HG03280 (cell line): ENCODE data around the gene CDH20.

Experiments used
- ATAC-seq: cut with Tn5 transposase; IDR thresholded peaks from one replicate; pipeline ENCODE4 v1.9.1; 2021; ENCODE audit warnings: mild to moderate bottlenecking, moderate library complexity; ENCODE audit not compliant: unreplicated experiment

Gene CDH20

DNA sequence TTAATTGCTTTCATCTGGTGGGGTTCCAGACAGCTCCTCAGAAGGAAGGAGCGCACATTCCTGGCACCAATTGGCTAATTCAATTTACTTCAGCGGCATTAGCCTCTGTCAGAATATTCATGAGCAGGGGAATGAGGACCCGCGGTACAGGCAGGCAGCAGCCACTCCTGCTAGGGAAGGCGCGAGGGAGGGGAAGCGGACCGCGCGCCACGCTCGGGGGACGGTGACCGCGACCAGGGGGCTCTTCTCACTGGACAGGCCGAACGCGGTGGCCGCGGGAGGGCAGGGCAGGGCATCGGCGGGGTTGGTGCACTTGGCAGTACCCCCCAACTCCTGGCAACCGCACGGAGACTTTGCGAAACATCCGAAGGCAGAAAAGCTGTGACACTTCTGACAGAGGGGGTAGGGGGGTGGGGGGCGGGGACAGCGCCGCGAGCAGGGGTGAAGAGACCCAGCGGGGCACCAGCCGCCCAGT lies at the start of gene CDH20:
Gene CDH20 (plus strand): TSS at position 160 of the 475 bp plus-strand sequence.
- no peak for ATAC-seq

DNA sequence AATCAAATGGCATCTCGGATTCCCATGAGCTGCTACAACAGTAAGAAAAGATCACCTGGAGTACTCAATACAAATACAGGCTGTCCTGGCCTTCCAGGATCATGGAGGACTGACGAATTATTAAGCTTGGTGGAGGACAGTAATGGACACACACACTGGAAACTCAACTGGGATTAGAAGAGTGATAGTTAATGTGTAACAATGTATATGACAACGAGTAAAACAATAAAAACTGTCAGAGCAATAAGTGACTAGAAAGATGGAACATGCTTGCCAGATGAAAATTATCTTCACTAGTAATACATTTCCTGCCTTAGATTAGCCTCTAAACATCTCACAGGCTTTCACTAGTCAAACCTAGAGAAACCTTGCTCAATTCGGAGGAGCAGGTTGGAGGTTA lies 49.2 kb upstream of the CDH20 start:
- no peak for ATAC-seq

DNA sequence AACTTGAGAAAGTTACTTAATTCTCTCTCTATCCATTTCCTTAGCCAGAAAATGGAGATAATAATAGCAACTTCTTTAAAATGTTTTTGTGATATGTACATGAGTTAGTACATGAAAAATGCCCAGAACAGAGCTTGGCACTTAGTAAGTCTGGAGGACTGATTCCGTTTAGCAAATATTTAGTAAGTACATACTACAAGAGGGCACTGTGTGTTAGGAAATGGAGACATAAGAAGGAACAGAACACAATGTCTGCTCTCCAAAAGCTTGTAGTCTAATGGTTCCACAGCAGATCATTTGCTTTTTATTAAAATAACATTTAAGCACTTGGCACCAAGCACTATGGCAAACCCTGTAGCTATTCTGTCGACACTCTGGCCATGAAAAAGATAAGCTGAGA lies 47.5 kb upstream of the CDH20 start:
- no peak for ATAC-seq

DNA sequence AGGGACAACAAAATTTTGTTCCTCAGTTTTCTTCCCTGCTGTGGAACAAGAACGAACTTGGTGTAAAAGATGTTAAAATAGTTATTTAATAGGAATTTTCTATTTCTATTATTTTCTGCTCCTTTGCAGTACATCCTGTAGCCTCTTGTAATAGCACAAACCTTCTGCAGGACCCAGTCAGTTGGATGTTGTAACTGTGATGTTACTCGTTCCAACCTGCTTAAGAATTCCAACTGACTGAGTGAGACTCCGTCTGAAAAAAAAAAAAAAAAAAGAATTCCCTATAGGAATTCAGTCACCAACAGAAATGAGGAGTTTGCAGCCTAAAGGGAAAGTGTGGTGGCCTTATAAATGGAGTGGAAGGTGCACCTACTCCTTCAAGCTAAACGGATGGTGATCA lies 46.4 kb upstream of the CDH20 start:
- ATAC-seq: no peak

DNA sequence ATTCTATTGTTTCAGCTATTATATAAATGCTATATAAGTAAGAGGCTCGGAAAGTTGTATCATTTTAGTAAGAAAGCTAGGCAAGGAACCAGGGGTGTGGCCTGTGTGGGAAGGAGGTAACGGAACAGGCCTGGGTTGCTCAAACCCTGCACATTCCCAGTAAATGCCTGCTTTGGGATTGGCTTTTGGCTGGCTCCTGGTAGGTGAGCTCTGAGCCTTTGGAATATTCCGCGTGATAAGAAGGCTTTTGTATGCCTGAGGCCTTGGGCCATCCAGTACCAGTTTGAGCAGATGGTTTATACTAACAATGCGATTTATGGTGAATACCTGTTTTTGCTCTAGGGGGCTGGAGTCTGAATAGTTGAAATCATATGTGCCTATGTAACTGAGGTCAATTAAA lies 42.6 kb upstream of the CDH20 start:
- ATAC-seq: no peak

DNA sequence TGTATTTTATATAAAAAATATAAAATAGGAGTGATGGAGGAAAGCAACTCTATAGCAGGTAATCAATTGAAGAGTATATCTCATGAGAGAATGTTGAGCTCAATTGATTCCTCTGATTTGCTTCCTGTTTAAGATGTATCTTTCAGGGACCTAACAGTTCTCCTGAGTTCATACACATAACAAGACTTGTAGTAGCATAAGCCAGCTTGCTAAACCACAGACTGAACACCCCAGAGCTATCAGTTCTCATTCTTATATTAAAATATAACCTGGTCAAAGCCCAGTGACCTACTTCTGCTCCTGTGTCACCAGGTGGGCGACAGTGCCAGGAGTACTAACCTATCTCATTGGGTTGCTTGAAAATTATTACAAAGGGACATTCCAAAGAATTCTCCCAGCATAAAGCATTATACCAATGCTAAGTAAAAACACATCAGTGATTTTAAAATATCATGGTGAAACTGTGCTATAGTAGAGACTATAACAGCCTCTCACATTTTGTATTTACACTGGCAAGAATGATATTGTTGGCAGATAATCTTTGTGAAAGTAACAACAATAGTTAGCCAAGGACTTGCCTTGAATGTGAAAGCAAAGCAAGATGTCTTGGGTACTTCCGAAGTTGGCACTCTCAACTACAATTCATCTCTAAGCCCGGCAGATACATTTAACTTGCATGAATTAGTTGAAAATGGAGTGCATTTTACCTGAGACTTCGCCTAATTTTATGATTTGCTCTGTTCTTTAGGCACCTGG lies 40.8 kb upstream of the CDH20 start:
- no peak for ATAC-seq

DNA sequence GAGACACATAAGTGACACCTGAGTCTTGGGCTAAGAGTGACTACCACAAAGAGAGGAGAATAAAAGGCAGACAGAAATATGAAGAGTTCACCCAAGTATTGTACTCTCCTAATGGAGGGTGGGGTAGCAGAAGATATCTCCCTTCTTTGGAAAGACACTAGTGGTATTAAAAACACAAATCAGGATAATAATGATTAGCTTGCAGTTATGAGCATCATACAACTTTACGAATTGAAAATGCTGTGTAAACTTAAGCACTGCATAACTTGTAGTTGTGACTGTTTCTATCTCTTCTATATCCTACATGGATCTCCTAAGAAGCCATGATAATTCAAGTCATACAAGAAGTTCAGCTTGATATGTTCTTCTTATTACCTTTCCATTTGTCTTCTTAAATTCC lies 38.1 kb upstream of the CDH20 start:
- no peak for ATAC-seq

DNA sequence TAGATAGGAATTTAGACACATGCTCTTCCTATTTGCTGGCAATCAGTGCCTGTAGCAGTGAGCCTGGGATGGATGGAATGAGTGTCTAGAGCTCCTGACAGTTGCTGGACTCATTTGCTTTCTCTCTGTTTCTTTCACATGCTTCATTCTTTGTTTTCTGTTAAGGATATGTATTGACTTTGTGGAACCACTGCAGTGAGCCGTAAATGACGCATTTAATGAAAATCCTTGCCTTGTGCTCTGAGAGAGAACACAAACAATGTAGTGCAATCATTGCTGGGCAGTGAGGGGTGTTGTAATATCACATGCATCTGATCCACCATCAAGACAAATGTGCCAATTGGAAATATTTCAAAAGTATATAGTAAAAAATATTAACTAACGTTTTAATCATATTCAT lies 25.2 kb upstream of the CDH20 start:
- ATAC-seq: no peak

DNA sequence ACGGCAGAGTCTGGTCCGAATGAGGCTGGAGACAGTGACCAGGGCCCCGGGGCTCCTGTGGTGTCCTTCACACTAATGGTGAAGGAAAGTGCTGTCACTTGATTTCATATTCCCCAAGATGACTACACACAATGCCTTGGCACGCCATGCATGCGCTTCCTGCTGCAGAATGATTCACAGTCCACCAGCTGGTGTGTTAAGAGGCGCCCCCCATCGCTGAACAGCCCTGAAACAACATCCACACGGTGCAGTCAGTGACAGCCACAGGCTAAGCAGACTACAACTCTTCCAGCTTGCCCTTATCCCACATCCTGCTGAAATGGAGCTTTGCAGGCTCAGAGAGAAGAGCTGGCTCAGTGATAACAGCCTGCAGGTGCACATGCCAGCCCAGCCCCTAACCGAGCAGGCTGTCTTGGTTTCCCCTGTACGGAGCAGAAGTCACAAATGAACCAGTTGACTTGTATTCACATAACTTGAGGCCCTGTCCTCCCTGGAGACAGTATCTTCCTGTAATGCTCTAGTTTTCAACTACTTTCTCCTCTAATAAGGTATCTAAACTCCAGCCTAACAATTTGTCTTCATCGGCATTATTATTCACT lies 24.3 kb upstream of the CDH20 start:
- ATAC-seq: no peak

DNA sequence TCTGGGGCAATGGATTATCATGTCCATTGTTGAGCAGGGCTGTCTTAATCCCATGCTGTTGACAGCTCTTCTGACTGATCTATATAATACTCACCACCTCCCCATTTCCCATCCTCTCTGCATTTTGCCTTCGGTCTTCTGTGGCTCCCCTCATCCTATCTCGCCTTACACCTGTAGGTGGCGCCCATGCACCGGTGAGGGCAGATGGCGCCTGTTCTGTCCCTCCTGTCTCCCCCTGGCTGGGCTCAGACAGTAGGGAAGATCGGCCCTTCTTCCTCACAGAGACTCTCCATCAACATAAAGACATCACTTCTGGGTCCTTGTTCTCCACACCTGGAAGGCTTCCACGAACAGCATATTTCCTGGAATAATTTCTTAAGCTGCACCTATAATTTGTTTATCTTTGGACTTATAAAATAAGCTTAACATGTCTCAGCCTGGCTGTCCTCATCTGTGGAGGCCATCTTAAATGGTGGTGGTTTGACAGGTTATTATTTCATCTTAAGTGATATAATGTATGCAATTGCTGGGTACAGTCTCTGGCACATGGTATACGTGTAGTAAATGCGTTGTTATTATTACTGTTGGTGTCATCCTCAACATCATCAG lies 10.9 kb upstream of the CDH20 start:
- peak; percentile 95 for ATAC-seq

DNA sequence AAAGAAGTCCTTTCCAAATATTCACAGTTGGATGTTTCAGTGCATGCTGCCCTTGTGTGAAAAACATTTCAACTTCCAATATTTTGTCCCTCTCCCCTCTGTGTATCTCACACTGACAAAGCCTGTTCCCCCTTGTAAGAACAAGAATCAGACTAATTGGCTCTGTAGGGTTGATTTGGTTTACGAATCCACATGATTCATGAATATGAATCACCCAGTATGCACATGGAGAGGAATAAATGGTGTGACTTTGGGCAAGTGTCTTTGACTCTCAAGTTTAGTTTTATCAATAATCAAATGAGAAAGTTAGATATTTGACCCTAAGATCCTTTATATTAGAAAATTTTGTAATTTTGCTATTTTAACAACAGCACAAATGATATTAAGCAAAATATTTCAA lies 9.3 kb upstream of the CDH20 start:
- ATAC-seq: no peak

DNA sequence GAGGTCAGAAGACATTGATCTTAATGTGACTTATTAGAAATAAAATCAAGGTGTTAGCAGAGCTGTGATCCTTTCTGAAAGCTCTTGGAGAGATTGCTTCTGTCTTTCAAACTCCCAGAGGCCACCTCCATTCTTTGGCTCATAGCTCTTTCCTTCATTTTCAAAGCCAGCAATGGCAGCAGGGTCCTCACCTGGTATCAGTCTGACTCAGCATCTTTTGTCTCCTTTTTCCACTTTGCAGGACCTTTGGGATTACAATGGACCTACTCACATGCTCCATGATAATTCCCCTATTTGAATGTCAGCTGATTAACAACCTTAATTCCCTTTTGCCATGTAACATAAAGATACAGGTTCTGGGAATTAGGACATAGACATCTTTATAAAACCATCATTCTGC lies 6.8 kb upstream of the CDH20 start:
- no peak for ATAC-seq

DNA sequence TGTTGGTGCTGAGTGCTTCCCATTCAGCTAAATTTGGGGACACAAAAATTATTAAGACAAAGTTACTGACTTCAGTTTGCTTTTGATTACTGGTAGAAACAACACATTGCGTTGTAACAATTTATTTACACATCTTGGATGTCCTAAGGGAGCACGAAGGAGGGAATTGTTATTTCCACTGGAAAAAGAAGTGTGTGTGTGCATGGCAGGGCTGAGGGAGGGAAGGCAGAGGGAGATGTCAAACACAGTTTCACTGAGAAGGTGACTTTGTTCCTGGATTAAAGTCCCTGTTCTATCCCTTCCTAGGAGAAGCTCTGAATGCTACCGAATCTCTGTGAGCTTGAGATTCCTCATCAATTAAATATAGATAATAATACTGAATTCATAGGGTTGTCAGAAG lies 3.8 kb upstream of the CDH20 start:
- ATAC-seq: no peak

DNA sequence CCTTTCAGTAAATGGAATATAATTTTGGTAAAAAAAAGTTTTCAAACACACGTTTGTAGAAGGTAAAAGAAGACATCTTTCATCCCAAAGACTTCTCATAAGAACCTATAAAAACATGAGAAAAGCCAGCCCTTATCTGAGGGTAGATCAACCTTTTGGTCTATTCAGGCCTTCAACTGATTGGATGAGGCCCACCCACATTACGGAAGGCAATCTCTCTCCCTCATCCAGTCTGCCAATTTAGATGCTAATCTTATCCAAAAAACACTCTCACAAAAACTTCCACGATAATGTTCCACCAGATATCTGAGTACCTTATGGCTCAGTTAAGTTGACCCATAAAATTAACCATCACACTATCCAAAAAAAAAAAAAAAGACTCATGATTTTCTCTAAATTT lies 2.2 kb upstream of the CDH20 start:
- ATAC-seq: no peak

DNA sequence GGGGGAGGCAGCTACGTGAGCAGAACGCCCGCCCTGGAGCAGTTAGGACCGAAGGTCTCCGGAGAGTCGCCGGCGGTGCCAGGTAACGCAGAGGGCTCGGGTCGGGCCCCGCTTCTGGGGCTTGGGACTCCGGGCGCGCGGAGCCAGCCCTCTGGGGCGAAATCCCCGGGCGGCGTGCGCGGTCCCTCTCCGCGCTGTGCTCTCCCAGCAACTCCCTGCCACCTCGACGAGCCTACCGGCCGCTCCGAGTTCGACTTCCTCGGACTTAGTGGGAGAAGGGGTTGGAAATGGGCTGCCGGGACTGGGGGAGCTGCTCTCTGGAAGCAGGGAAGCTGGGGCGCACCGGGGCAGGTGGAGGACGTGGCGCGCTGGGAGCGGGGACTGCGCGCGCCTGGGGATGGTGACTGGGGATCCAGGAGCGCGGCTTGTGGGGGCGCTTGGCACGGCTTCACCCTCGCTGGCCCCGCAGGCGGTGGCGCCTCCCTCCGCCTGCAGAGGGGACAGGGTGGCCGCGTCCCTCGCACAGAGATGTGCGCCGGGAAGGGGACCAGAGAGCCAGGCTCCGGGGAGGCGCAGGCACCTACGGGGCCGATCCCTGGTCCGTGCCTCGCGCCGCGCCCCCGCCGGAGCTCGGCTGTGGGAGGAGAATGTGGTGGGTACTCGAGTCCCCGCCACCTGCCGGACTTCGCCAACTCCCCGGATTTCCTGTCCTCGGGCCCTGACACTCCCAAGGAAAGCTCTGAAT lies 688 bp downstream of the CDH20 start:
- ATAC-seq: no peak

DNA sequence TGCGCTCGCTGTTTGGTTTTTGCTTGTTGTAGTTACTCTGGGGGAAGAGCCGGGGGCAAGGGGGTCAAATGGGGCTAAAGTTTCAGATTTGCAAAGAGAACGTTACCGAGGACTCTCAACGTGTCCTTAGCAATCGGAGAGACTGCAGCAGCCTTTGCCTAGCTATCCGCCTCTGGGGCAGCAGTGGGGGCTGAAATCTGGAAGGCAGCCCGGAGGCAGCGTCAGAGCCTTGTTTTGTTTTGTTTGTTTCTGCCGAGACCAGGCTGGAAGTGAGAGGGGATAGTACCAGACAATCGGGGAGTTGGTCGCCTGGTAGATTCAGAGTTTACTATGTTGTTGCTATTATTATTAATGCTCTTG lies 1.2 kb downstream of the CDH20 start:
- ATAC-seq: no peak

DNA sequence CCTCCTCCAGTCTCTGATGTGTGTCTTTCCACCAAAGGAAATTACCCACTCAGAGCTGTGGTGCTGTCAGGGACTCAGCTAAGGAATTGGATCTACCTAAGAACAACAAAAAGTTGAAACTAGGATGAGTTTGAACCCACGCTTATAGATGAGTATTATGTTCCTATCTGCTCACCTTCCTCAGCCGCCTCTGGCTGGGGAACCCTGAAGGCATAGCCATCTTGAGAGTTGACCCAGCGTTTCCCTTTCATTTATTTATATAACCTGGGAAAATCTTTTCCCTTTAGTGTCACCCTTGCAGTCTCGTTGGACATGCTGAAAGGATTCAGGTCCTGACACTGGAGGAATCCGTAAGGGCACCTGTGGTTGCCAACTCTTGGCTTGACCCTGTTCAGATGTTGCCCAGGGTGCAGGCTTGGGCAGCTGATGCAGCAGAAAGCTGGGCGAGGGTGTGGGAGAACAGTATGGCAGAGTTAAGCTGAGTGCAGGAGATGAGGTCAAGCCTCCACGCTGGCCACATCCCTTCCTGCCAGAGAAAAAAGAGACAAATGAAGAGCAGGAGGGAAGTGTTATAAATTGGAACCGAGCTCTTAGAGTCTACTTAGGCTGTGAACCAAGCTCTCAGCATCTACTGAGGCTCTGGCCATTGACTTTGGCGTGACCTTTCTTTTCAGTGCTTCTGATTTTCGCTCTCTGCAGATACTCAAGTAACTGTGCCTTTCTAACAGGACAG lies 1.9 kb downstream of the CDH20 start:
- ATAC-seq: no peak

DNA sequence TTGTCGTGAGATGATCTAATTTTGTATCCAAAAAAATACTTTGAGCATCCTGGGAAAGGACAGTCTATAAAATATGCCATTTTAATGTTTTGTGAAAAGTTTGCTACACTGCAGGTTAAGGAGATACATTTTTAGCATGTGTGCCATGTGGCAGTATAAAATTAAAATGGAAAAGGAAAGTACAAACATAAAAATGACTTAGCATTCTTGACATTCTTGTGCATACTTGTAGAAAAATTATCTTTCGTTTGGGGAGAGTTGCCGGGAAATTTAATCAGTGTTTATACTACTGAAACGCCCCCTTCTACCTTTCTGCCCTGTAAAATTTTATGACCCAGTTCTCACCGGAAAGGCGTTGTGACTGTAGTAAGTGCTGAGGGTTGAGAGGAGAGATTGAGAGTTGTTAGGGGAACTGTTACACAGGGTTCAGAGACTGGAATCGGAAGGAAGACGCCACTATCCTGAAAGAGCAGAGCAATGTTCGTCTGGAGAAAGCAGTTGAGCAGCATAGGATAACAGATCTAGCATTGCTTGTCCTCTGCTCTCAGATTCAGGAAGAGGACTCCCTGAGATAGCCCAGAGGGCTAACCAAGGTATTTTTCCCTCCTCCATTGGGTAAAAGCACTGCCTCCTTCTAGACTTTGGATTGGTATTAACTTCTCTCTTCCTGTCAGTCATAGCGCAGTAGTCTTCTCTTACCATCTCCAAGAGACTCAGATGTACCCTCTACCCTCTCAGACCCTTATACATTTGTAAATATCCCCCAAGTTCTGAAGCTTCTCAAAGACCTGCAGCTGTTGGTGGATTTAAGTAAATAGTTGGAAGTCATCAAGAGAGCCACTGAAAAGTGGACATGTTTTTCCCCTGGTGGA lies 2.7 kb downstream of the CDH20 start:
- no peak for ATAC-seq

DNA sequence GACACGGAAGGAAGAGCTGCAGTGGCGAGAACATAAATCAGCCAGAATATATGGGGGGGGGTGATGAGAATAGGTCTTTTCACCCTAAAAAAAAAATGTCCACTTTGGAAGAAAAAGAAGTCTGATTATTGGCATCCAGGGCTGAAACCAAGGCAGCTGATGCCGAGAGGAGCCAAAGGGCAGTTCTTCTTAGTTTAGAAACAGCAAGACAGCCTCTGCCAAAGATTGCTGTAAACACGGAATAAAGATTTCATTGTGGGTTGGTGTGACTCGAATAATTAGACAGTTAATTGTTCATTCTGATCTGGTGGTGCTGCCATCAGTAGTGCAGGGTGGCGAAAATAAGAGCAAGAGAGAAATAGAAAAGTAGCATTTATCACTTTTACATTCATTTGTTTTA lies 3.5 kb downstream of the CDH20 start:
- no peak for ATAC-seq

DNA sequence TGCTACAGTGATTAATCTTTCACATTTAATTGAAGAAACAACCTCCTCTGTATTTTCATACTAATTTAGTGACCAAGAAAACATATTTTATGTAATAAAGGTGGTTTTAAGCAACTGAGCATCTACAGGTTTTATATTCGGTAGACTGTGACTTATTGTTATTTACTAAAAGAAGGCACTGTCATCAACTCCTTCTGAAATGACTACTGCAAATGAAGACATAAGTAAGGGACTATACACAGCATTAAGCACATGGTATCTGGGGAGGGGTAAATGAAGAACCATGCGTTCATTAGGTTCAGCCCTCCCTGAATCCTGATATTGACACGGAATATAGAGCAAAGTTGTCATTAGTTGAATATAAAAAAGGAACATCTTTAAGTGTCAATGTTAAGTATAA lies 4.3 kb downstream of the CDH20 start:
- no peak for ATAC-seq
